HG03378 (cell line): ENCODE measurements around the gene BABAM2.
"Not testable (repeated sequence)": the region's sequence is repeated elsewhere in the genome, so short reads cannot be mapped to it uniquely, and the experiment has no call there.

Experiments used
- ATAC-seq: cut with Tn5 transposase; IDR thresholded peaks from one replicate; pipeline ENCODE4 v1.9.1; 2021; ENCODE audit warnings: mild to moderate bottlenecking, moderate library complexity; ENCODE audit not compliant: unreplicated experiment

BABAM2 gene

GRCh38 chr2:27968957-27969356, 78.4 kb downstream of the BABAM2 start:
- ATAC-seq, result not testable (repeated sequence)

- ATAC-seq, result no peak
These were observed 81.8 kb downstream of the BABAM2 start for GRCh38 chr2:27972311-27972710.

GRCh38 chr2:27973592-27973991, 83.1 kb downstream of the BABAM2 start:
- no peak for ATAC-seq

GRCh38 chr2:27976308-27976707, 85.8 kb downstream of the BABAM2 start:
- ATAC-seq, result no peak

- ATAC-seq, result no peak
These were observed 87.3 kb downstream of the BABAM2 start for GRCh38 chr2:27977731-27978312.

- ATAC-seq, result not testable (repeated sequence)
These were observed 88.2 kb downstream of the BABAM2 start for GRCh38 chr2:27978761-27979160.

- ATAC-seq, result no peak
These were observed 89.7 kb downstream of the BABAM2 start for GRCh38 chr2:27980242-27980641.

- ATAC-seq, result no peak
These were observed 93.6 kb downstream of the BABAM2 start for GRCh38 chr2:27984153-27984552.

GRCh38 chr2:27988306-27988705, 97.8 kb downstream of the BABAM2 start:
- no peak for ATAC-seq

- ATAC-seq, result no peak
These were observed 98.2 kb downstream of the BABAM2 start for GRCh38 chr2:27988718-27989117.

- ATAC-seq, result no peak
These were observed 98.6 kb downstream of the BABAM2 start for GRCh38 chr2:27989149-27989548.

GRCh38 chr2:27990030-27990590, 99.6 kb downstream of the BABAM2 start:
- no peak for ATAC-seq

- ATAC-seq, result no peak
These were observed 100.6 kb downstream of the BABAM2 start for GRCh38 chr2:27991146-27991545.

- ATAC-seq, result no peak
These were observed 102.4 kb downstream of the BABAM2 start for GRCh38 chr2:27992787-27993401.

- no peak for ATAC-seq
These were observed 102.9 kb downstream of the BABAM2 start for GRCh38 chr2:27993402-27993787.

- no peak for ATAC-seq
These were observed 103.6 kb downstream of the BABAM2 start for GRCh38 chr2:27993950-27994728.

- ATAC-seq, result no peak
These were observed 105.8 kb downstream of the BABAM2 start for GRCh38 chr2:27996156-27996922.

GRCh38 chr2:28000287-28000686, 109.8 kb downstream of the BABAM2 start:
- ATAC-seq, result no peak

GRCh38 chr2:28002181-28002580, 111.7 kb downstream of the BABAM2 start:
- ATAC-seq, result no peak

GRCh38 chr2:28004086-28004485, 113.6 kb downstream of the BABAM2 start:
- no peak for ATAC-seq

- ATAC-seq, result no peak
These were observed 119.2 kb downstream of the BABAM2 start for GRCh38 chr2:28009732-28010131.
